GM23338 (cell line): Measurements from ENCODE around the gene WASF2. TPM values are rescaled to one million over a fixed set of nuclear protein-coding genes. Genes with fewer than 3 reads are reported as not detected.

Experiments
- ATAC-seq: fragments of 200-7000 bp; cut with Tn5 transposase; 3 replicates; pipeline ENCODE4 v1.9.1; 2020
- DNase-seq: peaks from one replicate; pipeline ENCODE4 v3.0.0-alpha.2; 2015; ENCODE audit warnings: low spot score
- H2AFZ ChIP-seq: fragments of 200-600 bp; sonication (generic); 2 replicates; pipeline ENCODE4 v1.8.0; 2016; ENCODE audit warnings: antibody characterized with exemption, mild to moderate bottlenecking, moderate library complexity
- H3F3A ChIP-seq: fragments of 200-600 bp; sonication (generic); replicated peaks from 2 replicates; pipeline ENCODE4 v1.8.0; 2017; ENCODE audit warnings: antibody characterized with exemption, mixed run types, low read depth
- H3K27ac ChIP-seq: fragments of 200-600 bp; sonication (generic); 2 replicates; pipeline ENCODE4 v1.6.1; 2016; ENCODE audit warnings: low read depth
- H3K27me3 ChIP-seq: fragments of 200-600 bp; sonication (generic); 2 replicates; pipeline ENCODE4 v1.8.0; 2016; ENCODE audit warnings: mild to moderate bottlenecking, mixed run types, moderate library complexity; ENCODE audit not compliant: insufficient read depth
- H3K36me3 ChIP-seq: fragments of 200-600 bp; sonication (generic); 2 replicates; pipeline ENCODE4 v1.8.0; 2016; ENCODE audit warnings: mild to moderate bottlenecking; ENCODE audit not compliant: insufficient read depth
- H3K4me1 ChIP-seq: fragments of 200-600 bp; sonication (generic); 2 replicates; pipeline ENCODE4 v1.8.0; 2016; ENCODE audit warnings: mild to moderate bottlenecking, moderate library complexity; ENCODE audit not compliant: insufficient read depth
- H3K4me2 ChIP-seq: fragments of 200-600 bp; sonication (generic); 2 replicates; pipeline ENCODE4 v1.7.1; 2017; ENCODE audit warnings: mixed run types
- H3K4me3 ChIP-seq: fragments of 200-600 bp; sonication (generic); 2 replicates; pipeline ENCODE4 v1.6.1; 2016; ENCODE audit warnings: mixed run types
- H3K79me2 ChIP-seq: fragments of 200-600 bp; sonication (generic); replicated peaks from 2 replicates; pipeline ENCODE4 v1.8.0; 2017; ENCODE audit warnings: mild to moderate bottlenecking; ENCODE audit not compliant: insufficient read depth
- H3K9me2 ChIP-seq: fragments of 200-600 bp; sonication (generic); 2 replicates; pipeline ENCODE4 v1.8.0; 2017; ENCODE audit not compliant: insufficient read depth
- H4K20me1 ChIP-seq: fragments of 200-600 bp; sonication (generic); replicated peaks from 2 replicates; pipeline ENCODE4 v1.8.0; 2017; ENCODE audit warnings: mild to moderate bottlenecking; ENCODE audit not compliant: insufficient read depth
- H3K27ac Mint-ChIP-seq: 2 replicates; pipeline ENCODE4 v1.8.0; 2020; ENCODE audit warnings: inconsistent platforms, mild to moderate bottlenecking, moderate library complexity, mixed read lengths
- H3K27me3 Mint-ChIP-seq: 3 replicates; pipeline ENCODE4 v1.8.0; 2022; ENCODE audit warnings: low read depth, mild to moderate bottlenecking, moderate library complexity, mixed read lengths, inconsistent platforms; ENCODE audit not compliant: insufficient read depth, poor library complexity
- H3K36me3 Mint-ChIP-seq: 3 replicates; pipeline ENCODE4 v1.8.0; 2021; ENCODE audit warnings: low read depth, mild to moderate bottlenecking, inconsistent platforms, moderate library complexity, mixed read lengths
- H3K4me1 Mint-ChIP-seq: 3 replicates; pipeline ENCODE4 v1.8.0; 2020; ENCODE audit warnings: mild to moderate bottlenecking, inconsistent platforms, mixed read lengths
- H3K4me3 Mint-ChIP-seq: 3 replicates; pipeline ENCODE4 v1.8.0; 2021; ENCODE audit warnings: moderate library complexity, mild to moderate bottlenecking, inconsistent platforms, mixed read lengths
- H3K9me3 Mint-ChIP-seq: 3 replicates; pipeline ENCODE4 v1.8.0; 2020; ENCODE audit warnings: moderate library complexity, mild to moderate bottlenecking, inconsistent platforms, mixed read lengths
- CREB1 ChIP-seq: fragments of 250-450 bp; sonication (Bioruptor Pico); IDR thresholded peaks from 2 replicates; pipeline ENCODE4 v1.5.0; 2020; ENCODE audit warnings: low read depth, mild to moderate bottlenecking, moderate library complexity
- ETS1 ChIP-seq: IDR thresholded peaks from 2 replicates; pipeline ENCODE4 v1.6.1; 2016; ENCODE audit warnings: antibody characterized with exemption
- EZH2 ChIP-seq: fragments of 200-600 bp; sonication (generic); IDR thresholded peaks from one replicate; pipeline ENCODE4 v1.8.0; 2017; ENCODE audit warnings: antibody characterized with exemption, mild to moderate bottlenecking, low read depth; ENCODE audit not compliant: unreplicated experiment
- EZH2phosphoT487 ChIP-seq: fragments of 200-600 bp; sonication (generic); IDR thresholded peaks from one replicate; pipeline ENCODE4 v1.8.1; 2018; ENCODE audit warnings: antibody characterized with exemption; ENCODE audit not compliant: unreplicated experiment
- POLR2AphosphoS5 ChIP-seq: IDR thresholded peaks from 2 replicates; pipeline ENCODE4 v1.6.1; 2016; ENCODE audit warnings: antibody characterized with exemption, low read depth
- STAT1 ChIP-seq: IDR thresholded peaks from one replicate; pipeline ENCODE4 v1.6.1; 2016; ENCODE audit warnings: antibody characterized with exemption; ENCODE audit not compliant: unreplicated experiment
- ZNF114 ChIP-seq: fragments of 250-450 bp; sonication (Bioruptor Pico); IDR thresholded peaks from 2 replicates; pipeline ENCODE4 v1.5.0; 2020; ENCODE audit warnings: mild to moderate bottlenecking, moderate library complexity
- ZNF331 ChIP-seq: fragments of 250-450 bp; sonication (Bioruptor Pico); IDR thresholded peaks from 2 replicates; pipeline ENCODE4 v1.5.0; 2020; ENCODE audit warnings: low read depth, mild to moderate bottlenecking, moderate library complexity
- polyA plus RNA-seq: library from polyadenylated mRNA; unstranded; fragments of >200 nt; fragmentation: Nextera tagmentation; extraction: Ambion mirVana; gene quantifications from 2 replicates; pipeline ENCODE4 v1.2.1, GENCODE V29; 2016
- total RNA-seq: library from RNA; depleted of rRNA; stranded (reverse); fragments of >200 nt; shearing (Covaris generic); gene quantifications from 2 replicates; pipeline ENCODE4 v1.2.3, GENCODE V29; 2014
- TF ChIP-seq, protein P1 (sequence below): IDR thresholded peaks from one replicate; pipeline ENCODE4 v1.6.1; 2018; ENCODE audit warnings: antibody characterized with exemption; ENCODE audit not compliant: unreplicated experiment

Gene WASF2
- total and polyA plus RNA-seq, 2 experiments from 2014 or later, result 40.9 to 95.6 TPM

DNA sequence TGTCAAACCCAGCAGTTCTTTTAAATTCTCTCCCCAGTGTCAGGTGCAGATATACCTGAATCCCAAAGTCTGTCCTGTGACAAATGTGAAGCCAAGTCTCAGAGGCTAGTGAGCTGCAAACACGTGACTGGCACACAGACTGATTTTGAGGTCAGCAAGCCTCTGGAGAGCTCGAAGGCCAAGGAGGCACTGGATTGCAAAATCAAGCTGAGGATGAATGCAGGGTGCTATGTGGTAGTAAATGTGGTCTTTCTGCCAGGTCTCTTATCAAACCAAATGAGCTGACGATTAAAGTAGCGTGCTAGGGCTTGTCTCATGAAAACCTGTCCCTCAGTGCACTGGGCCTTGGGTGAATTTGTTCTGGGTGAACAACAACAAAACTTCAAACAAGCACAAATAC is 77.0 kb downstream of the WASF2 start:
- H3K36me3 Mint-ChIP-seq, result peaks cover 91% of the 10 kb centered on the region
- H3K27me3 Mint-ChIP-seq, result peaks cover 3% of the 10 kb centered on the region
- 0 out of 2 replicates have a peak, but pooled peaks cover 4% of the 10 kb centered on the region for H3F3A ChIP-seq
- H3K4me3 Mint-ChIP-seq, result no peak overlapping the region
- no peak overlapping the region for H3K27ac Mint-ChIP-seq
- H4K20me1 ChIP-seq, result no peaks in the 10 kb centered on the region
- no peak overlapping the region for H3K27ac ChIP-seq
- H3K27me3 ChIP-seq, result no peaks in the 10 kb centered on the region
- H3K4me1 Mint-ChIP-seq, result peaks cover 15% of the 10 kb centered on the region
- H3K9me2 ChIP-seq, result no peaks in the 10 kb centered on the region
- no peaks in the 10 kb centered on the region for H3K79me2 ChIP-seq
- H2AFZ ChIP-seq, result no peak overlapping the region
- DNase-seq (no peak), ATAC-seq (no peak)
- no peaks in the 10 kb centered on the region for H3K9me3 Mint-ChIP-seq
- H3K36me3 ChIP-seq, result peaks cover 31% of the 10 kb centered on the region
- TF ChIP-seq EZH2phosphoT487, result no peak
- no peak for TF ChIP-seq ZNF331
- no peak for TF ChIP-seq EZH2
- TF ChIP-seq CREB1 (CRISPR knock-in tag), result no peak
- no peak for TF ChIP-seq ETS1
- H3K4me2 ChIP-seq, result no peak overlapping the region
- H3K4me3 ChIP-seq, result no peak overlapping the region
- H3K4me1 ChIP-seq, result peaks cover 5% of the 10 kb centered on the region; the same call in 1 of the 2 replicates

- no peaks in the 10 kb centered on the region for H3K9me2 ChIP-seq
- no peak overlapping the region for H3K27ac Mint-ChIP-seq
- peaks cover 90% of the 10 kb centered on the region for H3K36me3 Mint-ChIP-seq
- no peak for DNase-seq
- H3K27me3 ChIP-seq, result no peaks in the 10 kb centered on the region
- H3K4me3 ChIP-seq, result no peak overlapping the region
- ATAC-seq, result no peak
- H3K9me3 Mint-ChIP-seq, result no peaks in the 10 kb centered on the region
- 0 out of 2 replicates have a peak, but pooled peaks cover under 1% of the 10 kb centered on the region for H3K4me1 ChIP-seq
- peaks cover 13% of the 10 kb centered on the region for H3K4me1 Mint-ChIP-seq
- no peak overlapping the region for H3K27ac ChIP-seq
- H3K4me2 ChIP-seq, result no peak overlapping the region
- H3K27me3 Mint-ChIP-seq, result peaks cover 3% of the 10 kb centered on the region
- H3K79me2 ChIP-seq, result no peaks in the 10 kb centered on the region
- 0 out of 2 replicates have a peak, but pooled peaks cover 2% of the 10 kb centered on the region for H3F3A ChIP-seq
- no peak for TF ChIP-seq ZNF114 (CRISPR knock-in tag)
- TF ChIP-seq POLR2AphosphoS5, result no peak
- TF ChIP-seq STAT1, result no peak
- TF ChIP-seq, protein P1, sequence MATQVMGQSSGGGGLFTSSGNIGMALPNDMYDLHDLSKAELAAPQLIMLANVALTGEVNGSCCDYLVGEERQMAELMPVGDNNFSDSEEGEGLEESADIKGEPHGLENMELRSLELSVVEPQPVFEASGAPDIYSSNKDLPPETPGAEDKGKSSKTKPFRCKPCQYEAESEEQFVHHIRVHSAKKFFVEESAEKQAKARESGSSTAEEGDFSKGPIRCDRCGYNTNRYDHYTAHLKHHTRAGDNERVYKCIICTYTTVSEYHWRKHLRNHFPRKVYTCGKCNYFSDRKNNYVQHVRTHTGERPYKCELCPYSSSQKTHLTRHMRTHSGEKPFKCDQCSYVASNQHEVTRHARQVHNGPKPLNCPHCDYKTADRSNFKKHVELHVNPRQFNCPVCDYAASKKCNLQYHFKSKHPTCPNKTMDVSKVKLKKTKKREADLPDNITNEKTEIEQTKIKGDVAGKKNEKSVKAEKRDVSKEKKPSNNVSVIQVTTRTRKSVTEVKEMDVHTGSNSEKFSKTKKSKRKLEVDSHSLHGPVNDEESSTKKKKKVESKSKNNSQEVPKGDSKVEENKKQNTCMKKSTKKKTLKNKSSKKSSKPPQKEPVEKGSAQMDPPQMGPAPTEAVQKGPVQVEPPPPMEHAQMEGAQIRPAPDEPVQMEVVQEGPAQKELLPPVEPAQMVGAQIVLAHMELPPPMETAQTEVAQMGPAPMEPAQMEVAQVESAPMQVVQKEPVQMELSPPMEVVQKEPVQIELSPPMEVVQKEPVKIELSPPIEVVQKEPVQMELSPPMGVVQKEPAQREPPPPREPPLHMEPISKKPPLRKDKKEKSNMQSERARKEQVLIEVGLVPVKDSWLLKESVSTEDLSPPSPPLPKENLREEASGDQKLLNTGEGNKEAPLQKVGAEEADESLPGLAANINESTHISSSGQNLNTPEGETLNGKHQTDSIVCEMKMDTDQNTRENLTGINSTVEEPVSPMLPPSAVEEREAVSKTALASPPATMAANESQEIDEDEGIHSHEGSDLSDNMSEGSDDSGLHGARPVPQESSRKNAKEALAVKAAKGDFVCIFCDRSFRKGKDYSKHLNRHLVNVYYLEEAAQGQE, result no peak
- peaks cover 30% of the 10 kb centered on the region for H3K36me3 ChIP-seq
- H2AFZ ChIP-seq, result no peak overlapping the region
- no peaks in the 10 kb centered on the region for H4K20me1 ChIP-seq
- H3K4me3 Mint-ChIP-seq, result no peak overlapping the region; the same call in 2 of the 3 replicates
These were observed 77.5 kb downstream of the WASF2 start for GRCh38 chr1:27412502-27412901.
